ENCODE data around the gene SETD1B.
"Not testable (repeated sequence)": the region's sequence is repeated elsewhere in the genome, so short reads cannot be mapped to it uniquely, and the experiment has no call there.

Gene SETD1B

GRCh38 chr12:121852392-121852791 is 48.6 kb downstream of the SETD1B start:
- DNase-seq (ENCODE audit: low read depth, low spot score): not testable (repeated sequence)

- DNase-seq (ENCODE audit: low read depth, low spot score): peak; percentile 39
Observed at GRCh38 chr12:121857322-121858246, 53.8 kb downstream of the SETD1B start.

GRCh38 chr12:121858318-121858661 is 54.5 kb downstream of the SETD1B start:
- DNase-seq (ENCODE audit: low read depth, low spot score): no peak

GRCh38 chr12:121858662-121859572 is 55.1 kb downstream of the SETD1B start, which contains the start of gene HPD:
Gene HPD (minus strand): TSS chr12:121858859. CDS start chr12:121858823, 36 bp downstream.
- peak; percentile 95 for DNase-seq (ENCODE audit: low read depth, low spot score)

GRCh38 chr12:121860257-121860656 is 56.4 kb downstream of the SETD1B start:
- no peak for DNase-seq (ENCODE audit: low read depth, low spot score)

- DNase-seq (ENCODE audit: low read depth, low spot score): not testable (repeated sequence)
Observed at GRCh38 chr12:121860699-121861098, 56.9 kb downstream of the SETD1B start.

GRCh38 chr12:121861636-121862254 is 57.9 kb downstream of the SETD1B start:
- DNase-seq (ENCODE audit: low read depth, low spot score): peak; percentile 54

- no peak for DNase-seq (ENCODE audit: low read depth, low spot score)
Observed at GRCh38 chr12:121866331-121866730, 62.5 kb downstream of the SETD1B start.

- not testable (repeated sequence) for DNase-seq (ENCODE audit: low read depth, low spot score)
Observed at GRCh38 chr12:121869229-121869628, 65.4 kb downstream of the SETD1B start.

GRCh38 chr12:121871467-121871866 is 67.7 kb downstream of the SETD1B start:
- no peak for DNase-seq (ENCODE audit: low read depth, low spot score)

GRCh38 chr12:121872546-121873215 is 68.9 kb downstream of the SETD1B start:
- peak; percentile 75 for DNase-seq (ENCODE audit: low read depth, low spot score)

GRCh38 chr12:121873216-121873569 is 69.4 kb downstream of the SETD1B start:
- DNase-seq (ENCODE audit: low read depth, low spot score): no peak

GRCh38 chr12:121874071-121874470 is 70.3 kb downstream of the SETD1B start:
- DNase-seq (ENCODE audit: low read depth, low spot score): no peak

- no peak for DNase-seq (ENCODE audit: low read depth, low spot score)
Observed at GRCh38 chr12:121875582-121875981, 71.8 kb downstream of the SETD1B start.

GRCh38 chr12:121876080-121876447 is 72.3 kb downstream of the SETD1B start:
- not testable (repeated sequence) for DNase-seq (ENCODE audit: low read depth, low spot score)

Measured in astrocyte of the hippocampus (primary cell).